Ramos (cell line): ENCODE results near the gene IRF2.

ENCODE experiments used
- in situ Hi-C: fragments of 300-500 bp; cut with MboI; formaldehyde crosslinking; loops from one replicate; pipeline ENCODE4 v1.14.3; 2022; ENCODE audit warnings: low sequenced_read_pairs; ENCODE audit not compliant: unreplicated experiment

IRF2 gene

GRCh38 chr4:184437565-184438265, 36.6 kb downstream of the IRF2 start:
- in situ Hi-C loops = no loop called here

GRCh38 chr4:184434501-184435066, 39.8 kb downstream of the IRF2 start:
- in situ Hi-C loops = no loop called here

GRCh38 chr4:184434021-184434420, 40.3 kb downstream of the IRF2 start:
- in situ Hi-C loops = no loop called here

- in situ Hi-C loops = no loop called here
These were observed 41.0 kb downstream of the IRF2 start for GRCh38 chr4:184433258-184433892.

GRCh38 chr4:184432127-184432922, 42.0 kb downstream of the IRF2 start:
- in situ Hi-C loops = no loop called here

GRCh38 chr4:184430163-184430562, 44.2 kb downstream of the IRF2 start:
- in situ Hi-C loops = no loop called here

GRCh38 chr4:184428787-184429186, 45.6 kb downstream of the IRF2 start:
- in situ Hi-C loops = no loop called here

GRCh38 chr4:184427687-184428086, 46.7 kb downstream of the IRF2 start:
- in situ Hi-C loops = no loop called here

- in situ Hi-C loops = no loop called here
These were observed 47.3 kb downstream of the IRF2 start for GRCh38 chr4:184427093-184427492.

GRCh38 chr4:184424993-184425758, 49.2 kb downstream of the IRF2 start:
- in situ Hi-C loops = no loop called here

- in situ Hi-C loops = no loop called here
These were observed 50.1 kb downstream of the IRF2 start for GRCh38 chr4:184424279-184424678.

GRCh38 chr4:184423003-184423686, 51.2 kb downstream of the IRF2 start:
- in situ Hi-C loops = no loop called here

GRCh38 chr4:184422378-184422777, 52.0 kb downstream of the IRF2 start:
- in situ Hi-C loops = no loop called here

GRCh38 chr4:184421533-184422155, 52.7 kb downstream of the IRF2 start:
- in situ Hi-C loops = no loop called here

GRCh38 chr4:184420881-184421416, 53.4 kb downstream of the IRF2 start:
- in situ Hi-C loops = no loop called here

- in situ Hi-C loops = no loop called here
These were observed 53.9 kb downstream of the IRF2 start for GRCh38 chr4:184420402-184420801.

GRCh38 chr4:184419976-184420375, 54.4 kb downstream of the IRF2 start:
- in situ Hi-C loops = no loop called here

GRCh38 chr4:184417802-184418511, 56.4 kb downstream of the IRF2 start:
- in situ Hi-C loops = no loop called here
